ENCODE results near the gene CDYL. TPM values are rescaled to one million over a fixed set of nuclear protein-coding genes. Genes with fewer than 3 reads are reported as not detected.
"Not testable (repeated sequence)": the region's sequence is repeated elsewhere in the genome, so short reads cannot be mapped to it uniquely, and the experiment has no call there.

The CDYL gene
- polyA plus RNA-seq, 1 donor = 18.2 TPM

DNA sequence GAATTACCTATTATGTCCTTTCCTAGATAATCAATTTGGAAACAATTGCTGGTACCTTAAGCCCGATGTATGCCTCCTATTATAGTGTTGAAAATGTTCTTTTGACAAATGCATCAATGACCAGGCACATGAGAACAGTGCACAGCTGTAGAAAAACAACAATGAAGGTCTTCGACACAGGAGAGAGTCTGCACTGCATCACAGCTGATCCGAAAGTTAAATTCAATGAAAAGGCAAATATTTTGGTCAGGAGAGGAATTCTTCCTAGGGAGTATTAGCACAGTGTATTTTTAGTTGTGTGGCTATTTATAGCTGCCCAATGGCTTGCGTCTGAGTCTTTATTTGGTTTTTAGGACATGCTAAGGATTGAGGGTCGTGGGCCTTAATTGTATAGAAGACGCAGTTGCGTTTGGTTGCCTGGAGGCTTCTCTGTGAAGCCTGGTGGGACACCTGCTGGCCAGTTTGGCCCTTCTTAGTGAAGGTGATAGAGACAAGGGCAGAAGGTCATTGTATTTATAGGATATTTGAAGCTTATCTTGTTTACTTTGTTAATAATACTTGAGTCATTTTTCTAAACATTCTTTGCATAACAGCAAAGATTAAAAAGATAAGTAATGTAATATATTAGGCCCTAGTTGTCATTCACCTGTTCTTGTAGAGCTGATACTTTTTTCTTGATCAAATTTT lies 72.3 kb downstream of the CDYL start:
- DNase-seq = no peak

DNA sequence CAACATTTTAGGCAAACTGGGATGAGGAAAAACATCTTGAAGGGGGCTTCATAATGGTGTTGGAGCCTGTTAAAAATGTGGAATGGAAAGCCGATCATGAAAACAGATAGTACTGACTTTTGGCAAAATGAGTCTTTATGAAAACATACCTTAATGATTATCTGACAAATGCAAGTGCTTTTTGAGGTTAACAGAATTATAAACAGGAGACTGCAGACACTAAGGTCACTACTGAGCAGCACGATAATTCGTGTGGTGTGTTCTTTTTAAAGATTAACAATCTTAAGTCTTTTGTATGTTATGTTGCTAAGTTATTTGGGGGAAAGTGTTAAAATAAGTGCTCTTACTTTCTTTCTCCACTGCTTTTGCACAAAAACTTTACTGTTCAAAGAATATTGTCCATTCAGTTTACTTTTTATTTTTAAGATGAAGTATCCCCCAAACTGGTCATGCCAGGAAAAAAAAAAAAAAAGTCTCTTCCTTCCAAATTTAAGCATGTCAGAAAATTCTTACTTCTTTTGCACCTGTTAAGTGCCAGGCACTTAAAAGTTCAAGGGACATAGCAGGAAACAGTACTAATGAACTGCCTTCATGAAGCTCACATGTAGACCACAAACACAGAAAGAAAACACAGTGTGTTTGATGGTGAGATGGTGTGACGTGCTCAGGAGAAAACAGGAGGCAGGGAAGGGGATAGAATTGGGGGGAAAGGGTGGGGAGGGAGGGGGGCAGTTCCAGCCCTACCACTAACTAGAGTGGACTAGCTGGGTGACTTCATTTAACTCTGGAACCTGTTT lies 73.2 kb downstream of the CDYL start:
- DNase-seq = no peak

DNA sequence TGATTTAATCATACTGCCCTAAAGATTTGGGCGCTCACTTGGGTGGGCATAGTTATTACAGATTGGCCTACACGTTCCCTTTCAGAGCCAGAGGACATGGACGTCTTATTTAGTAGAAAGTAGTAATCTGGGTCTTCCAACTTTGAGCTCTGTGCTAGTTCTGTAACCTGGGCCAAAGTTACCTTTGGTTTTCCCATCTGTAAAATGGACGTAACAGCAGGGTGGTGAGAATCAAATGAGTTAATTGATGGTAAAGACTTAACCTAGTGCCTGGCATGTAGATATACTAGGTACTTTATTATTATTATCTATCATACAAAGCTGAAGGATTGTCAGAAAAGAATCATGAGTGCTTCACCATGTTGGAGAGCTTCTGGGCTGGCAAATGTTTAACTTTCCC lies 74.8 kb downstream of the CDYL start:
- no peak for DNase-seq

GRCh38 chr6:4852186-4852585 lies 76.0 kb downstream of the CDYL start:
- DNase-seq = not testable (repeated sequence)

GRCh38 chr6:4852938-4853337 lies 76.7 kb downstream of the CDYL start:
- no peak for DNase-seq

DNA sequence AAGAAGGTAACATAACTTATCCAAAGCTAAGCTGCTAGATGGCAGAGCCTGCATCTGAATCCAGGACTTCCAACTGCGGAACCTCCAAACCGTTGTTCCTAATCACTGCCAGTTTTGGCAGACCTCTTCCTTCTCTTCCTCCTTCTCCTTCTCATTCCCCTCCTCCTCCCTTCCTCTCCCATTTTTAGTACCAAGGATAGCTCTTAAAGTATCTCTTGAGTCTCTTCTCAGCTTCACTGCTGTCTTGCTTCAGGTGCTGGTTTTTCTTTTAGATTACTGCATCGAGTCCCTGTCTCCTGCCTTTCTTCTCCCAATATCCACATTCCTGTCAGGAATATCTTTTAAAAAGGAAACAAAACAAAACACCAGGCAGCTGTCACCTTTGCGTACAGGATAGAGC lies 77.1 kb downstream of the CDYL start:
- no peak for DNase-seq

DNA sequence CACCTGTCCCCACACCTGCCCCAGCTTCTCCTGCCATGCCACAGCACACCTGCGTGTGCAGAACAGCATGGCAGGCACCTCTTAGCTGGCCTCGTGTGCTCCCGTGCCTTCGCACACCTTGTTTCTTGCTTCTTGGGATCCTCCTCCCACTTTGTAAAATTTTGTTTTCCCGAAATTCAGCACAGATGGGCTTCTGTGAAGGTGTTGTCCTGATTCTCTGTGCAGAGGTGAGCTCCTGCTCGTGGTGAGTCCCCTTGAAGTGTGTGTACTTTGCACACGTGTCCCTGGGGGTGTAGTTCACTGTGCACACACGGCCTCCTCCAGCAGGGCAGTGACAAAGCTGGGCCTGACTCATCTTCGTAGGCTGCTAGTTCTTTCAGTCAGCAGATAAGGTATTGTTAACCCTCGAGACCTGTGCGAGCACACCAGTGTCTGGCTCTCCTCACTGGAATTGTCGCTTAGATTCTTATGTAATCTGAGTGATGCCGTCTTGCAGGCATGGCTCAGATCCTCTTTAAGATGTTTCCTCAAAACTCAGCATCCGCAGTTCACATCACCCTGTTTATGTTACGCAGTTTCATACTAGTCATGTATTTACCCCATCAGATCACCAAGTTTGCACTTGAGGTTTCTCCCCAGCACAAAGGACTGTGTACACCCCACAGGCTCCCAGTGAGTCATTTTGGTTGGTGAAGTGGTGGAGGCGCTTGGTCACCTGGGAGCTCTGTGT lies 77.7 kb downstream of the CDYL start:
- no peak for DNase-seq

DNA sequence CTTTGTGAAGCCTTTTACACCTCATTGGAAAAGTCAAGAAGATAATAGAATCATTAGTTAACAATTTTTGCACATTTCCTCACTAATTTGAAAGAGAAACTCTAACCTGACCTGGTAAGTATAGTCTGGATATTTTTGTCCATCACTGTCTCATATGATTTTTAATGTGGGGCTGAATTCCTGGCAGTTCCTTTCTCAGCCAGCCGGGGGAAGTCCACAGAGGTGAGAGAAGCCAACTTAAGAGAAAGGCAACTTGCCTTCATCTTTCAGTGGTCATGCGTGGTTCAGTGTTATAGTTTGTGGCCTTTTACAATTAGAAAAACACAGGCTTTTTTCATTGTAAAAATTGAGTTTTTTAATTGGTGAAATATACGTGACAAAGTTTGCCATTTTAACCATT lies 80.6 kb downstream of the CDYL start:
- no peak for DNase-seq

- no peak for DNase-seq
These were observed 82.2 kb downstream of the CDYL start for GRCh38 chr6:4858194-4859015.

- DNase-seq = no peak
These were observed 84.2 kb downstream of the CDYL start for GRCh38 chr6:4860387-4860786.

DNA sequence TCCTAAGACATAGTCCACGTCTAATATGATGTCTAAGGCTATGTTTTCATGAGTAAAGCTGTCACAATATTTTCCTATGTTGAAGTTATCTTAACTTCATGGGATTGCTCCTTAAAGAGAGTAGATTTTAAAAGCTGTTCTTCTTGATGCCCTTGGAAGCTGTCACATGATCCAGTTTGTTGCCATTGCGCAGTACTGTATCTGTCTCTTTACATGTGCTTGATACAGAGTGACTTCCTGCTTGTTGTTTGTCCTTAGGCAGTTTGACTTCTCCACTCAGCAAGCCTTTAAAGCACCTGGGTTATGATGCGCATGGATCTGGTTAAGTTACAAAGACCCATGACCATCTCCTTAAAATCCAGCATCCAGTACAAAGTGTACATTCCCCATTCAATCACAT lies 85.4 kb downstream of the CDYL start:
- DNase-seq = no peak

DNA sequence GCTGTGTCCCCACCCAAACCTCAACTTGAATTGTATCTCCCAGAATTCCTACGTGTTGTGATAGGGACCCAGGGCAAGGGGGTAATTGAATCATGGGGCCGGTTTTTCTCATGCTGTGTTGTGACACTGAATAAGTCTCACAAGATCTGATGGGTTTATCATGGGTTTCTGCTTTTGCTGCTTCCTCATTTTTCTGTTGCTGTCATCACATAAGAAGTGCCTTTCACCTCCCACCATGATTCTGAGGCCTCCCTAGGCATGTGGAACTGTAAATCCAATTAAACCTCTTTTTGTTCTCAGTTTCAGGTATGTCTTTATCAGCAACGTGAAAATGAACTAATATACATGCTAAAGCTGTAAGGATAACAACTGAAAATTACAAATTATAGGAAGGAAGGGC lies 88.3 kb downstream of the CDYL start:
- DNase-seq = no peak

DNA sequence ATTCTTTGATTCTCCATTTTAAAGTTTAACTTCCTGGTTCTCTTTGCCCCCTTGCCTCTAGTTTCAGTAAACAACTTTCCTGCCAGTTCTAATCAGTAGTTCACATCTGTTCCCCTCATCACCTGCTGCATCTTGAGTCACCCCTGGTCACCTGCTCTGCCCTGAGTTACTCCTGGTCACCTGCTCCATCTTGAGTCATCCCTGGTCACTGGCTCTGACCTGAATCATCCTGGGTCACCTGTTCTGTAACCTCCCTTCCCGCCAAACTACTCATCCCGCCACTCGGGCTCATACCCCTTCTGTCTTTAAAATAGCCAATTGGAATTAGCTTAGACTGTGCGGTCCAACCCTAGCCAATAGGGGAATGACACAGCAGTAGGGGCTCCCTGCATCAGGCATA lies 88.8 kb downstream of the CDYL start:
- not testable (repeated sequence) for DNase-seq

GRCh38 chr6:4870821-4871494 lies 94.8 kb downstream of the CDYL start:
- no peak for DNase-seq

DNA sequence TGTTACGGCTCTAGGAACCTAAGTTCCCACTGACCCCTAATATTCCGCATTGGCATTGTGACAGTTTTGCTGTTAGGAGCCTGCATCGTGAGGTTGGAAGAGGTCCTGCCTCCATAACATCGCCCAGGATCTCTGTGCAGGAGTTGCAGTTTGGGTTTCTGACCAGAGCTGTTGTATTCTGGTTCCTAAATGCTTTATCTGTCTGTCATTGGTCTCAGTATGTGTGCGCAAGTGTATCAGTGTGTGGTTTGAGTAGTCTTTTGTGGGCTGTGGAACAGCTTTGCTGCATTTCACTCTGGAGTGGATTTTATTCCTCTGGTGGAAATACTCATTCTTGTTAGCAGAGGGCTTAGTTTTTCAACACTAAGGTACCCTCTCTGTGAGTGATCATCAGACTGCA lies 95.6 kb downstream of the CDYL start:
- no peak for DNase-seq

DNA sequence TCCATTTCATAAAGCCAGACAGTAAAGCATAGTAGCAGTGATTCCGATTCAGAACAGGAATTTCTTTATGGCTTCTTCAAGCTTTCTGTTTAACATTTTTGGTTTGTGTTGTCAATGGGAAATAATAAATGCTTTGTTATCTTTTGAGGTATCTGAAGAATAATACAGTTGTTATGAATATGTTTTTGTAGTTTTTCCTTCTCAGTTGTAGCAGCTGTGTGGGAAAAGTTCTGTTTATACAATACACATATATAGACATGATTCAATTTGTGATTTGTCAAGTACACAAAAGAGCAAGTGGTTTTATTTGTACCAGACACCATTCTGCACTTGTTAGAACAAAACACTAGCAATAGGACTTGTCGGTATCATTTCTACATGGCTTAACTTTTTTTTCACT lies 96.6 kb downstream of the CDYL start:
- DNase-seq = no peak

- DNase-seq = no peak
These were observed 97.7 kb downstream of the CDYL start for GRCh38 chr6:4873928-4874327.

DNA sequence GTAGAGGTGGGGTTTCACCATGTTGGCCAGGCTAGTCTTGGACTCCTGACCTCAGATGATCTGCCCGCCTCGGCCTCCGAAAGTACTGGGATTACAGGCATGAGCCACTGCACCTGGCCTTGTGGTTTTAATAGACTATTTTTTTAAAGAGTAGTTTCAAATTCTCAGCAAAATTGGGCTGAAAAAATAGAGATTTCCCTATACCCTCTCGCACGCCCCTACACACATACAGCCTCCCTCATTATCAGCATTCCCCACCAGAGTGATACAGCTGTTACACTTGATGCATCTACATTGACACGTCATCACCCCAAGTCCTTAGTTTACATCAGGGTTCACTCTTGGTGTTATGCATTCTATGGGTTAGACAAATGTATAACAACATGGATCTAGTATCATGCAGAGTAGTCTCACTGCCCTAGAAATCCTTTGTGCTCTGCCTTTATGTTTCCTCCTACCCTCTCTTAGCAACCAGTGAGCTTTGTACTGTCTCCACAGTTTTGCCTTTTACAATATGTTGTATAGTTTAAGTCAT lies 103.6 kb downstream of the CDYL start:
- DNase-seq = no peak

DNA sequence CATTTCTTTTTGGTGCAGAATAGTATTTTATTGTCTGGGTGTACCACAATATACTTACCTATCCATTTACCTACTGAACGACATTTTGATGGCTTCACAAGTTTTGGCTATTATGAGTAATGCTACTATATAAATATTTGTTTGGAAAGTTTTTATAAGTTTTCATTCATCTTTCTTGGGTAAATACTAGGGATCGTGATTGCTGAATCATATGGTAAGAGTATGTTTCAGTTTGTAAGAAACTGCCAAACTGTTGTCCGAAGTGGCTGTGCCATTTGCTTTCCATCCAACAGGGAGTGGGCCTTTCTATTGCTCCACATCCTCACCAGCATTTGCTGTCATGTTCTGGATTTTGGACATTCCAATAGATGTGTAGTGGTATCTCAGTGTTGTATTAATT lies 104.2 kb downstream of the CDYL start:
- DNase-seq = no peak

DNA sequence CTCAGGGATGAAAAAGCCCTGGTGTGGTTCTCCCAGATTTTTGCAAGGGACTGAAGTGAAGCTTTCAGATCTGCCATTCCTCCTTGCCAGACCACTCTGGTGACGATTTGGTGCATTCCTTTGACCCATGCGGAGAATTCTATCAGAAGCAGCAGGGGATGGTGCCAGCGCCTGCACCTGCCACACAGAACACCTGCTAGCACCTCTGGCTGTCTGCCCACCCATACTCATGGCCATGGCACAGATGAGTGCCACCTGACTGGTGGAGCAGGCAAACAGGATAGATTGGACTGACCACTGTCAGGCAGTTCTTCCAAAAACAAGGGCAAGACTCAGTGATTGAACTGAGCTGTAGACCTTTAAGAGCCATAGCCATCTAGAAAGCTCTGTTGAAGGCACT lies 107.1 kb downstream of the CDYL start:
- DNase-seq = no peak

DNA sequence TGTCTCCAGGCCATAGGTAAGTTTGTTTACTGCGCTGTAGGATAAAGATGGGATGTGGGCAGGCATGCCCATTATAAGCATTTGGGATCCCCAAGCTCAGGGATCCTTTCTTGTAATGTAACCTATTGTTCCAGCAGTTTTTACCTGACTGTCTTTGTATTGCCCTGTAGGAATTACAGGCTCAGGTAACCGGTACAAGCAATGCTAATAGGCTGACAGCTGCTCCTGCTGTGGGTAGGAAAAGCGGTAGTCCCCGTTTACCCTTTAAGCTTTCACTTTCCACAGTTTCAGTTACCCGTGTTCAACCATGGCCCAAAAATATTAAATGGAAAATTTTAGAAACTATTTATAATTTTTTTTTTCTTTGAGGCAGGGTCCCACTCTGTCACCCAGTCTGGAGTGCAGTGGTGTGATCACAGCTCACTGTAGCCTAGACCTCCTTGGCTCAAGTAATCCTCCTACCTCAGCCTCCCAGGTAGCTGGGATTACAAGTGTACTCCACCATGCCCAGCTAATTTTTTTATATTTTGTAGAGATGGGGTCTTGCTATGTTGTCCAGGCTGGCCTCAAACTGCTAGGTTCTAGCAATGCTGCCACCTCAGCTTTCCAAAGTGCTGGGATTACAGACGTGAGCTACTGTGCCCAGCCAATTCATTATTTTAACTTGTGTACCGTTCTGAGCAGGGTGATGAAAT lies 108.6 kb downstream of the CDYL start:
- DNase-seq = no peak

All from hindlimb muscle (tissue), 1 donor.